OCI-LY1 (cell line): ENCODE results near the gene VCX2.

Experiments used
- H2AFZ ChIP-seq: fragments of 200-600 bp; sonication (generic), shearing (Covaris generic); 2 replicates; pipeline ENCODE4 v1.6.0; 2014; ENCODE audit warnings: antibody characterized with exemption, mild to moderate bottlenecking, low read length
- H3F3A ChIP-seq: fragments of 200-600 bp; sonication (generic), shearing (Covaris generic); 2 replicates; pipeline ENCODE4 v1.6.0; 2014; ENCODE audit warnings: mild to moderate bottlenecking, antibody characterized with exemption, low read length, moderate library complexity; ENCODE audit not compliant: insufficient read depth
- H3K27ac ChIP-seq: fragments of 200-600 bp; sonication (generic); 2 replicates; pipeline ENCODE4 v1.5.1; 2014; ENCODE audit warnings: low read length, mixed run types, mild to moderate bottlenecking, low read depth; ENCODE audit not compliant: poor library complexity, severe bottlenecking
- H3K27me3 ChIP-seq: fragments of 200-600 bp; sonication (generic); 2 replicates; pipeline ENCODE4 v1.6.0; 2014; ENCODE audit warnings: antibody characterized with exemption, mild to moderate bottlenecking, low read length, moderate library complexity; ENCODE audit not compliant: insufficient read depth
- H3K36me3 ChIP-seq: fragments of 200-600 bp; sonication (generic); 2 replicates; pipeline ENCODE4 v1.6.1; 2014; ENCODE audit warnings: mild to moderate bottlenecking, antibody characterized with exemption, low read length, moderate library complexity, mixed read lengths; ENCODE audit not compliant: insufficient read depth
- H3K4me1 ChIP-seq: fragments of 200-600 bp; sonication (generic); 2 replicates; pipeline ENCODE4 v1.5.1; 2014; ENCODE audit warnings: mild to moderate bottlenecking, low read length, moderate library complexity; ENCODE audit not compliant: insufficient read depth, severe bottlenecking
- H3K4me2 ChIP-seq: fragments of 200-600 bp; sonication (generic), shearing (Covaris generic); 2 replicates; pipeline ENCODE4 v1.6.1; 2014; ENCODE audit warnings: low read length
- H3K4me3 ChIP-seq: fragments of 200-600 bp; sonication (generic); 2 replicates; pipeline ENCODE4 v1.5.1; 2014; ENCODE audit warnings: low read length, low read depth, mild to moderate bottlenecking, mixed read lengths; ENCODE audit not compliant: poor library complexity, severe bottlenecking
- H3K79me2 ChIP-seq: fragments of 200-600 bp; shearing (Covaris generic); 2 replicates; pipeline ENCODE4 v1.6.1; 2016; ENCODE audit warnings: mixed run types, low read length, mixed read lengths; ENCODE audit not compliant: insufficient read depth
- H3K9ac ChIP-seq: fragments of 200-600 bp; sonication (generic), shearing (Covaris generic); 2 replicates; pipeline ENCODE4 v1.6.1; 2014; ENCODE audit warnings: mild to moderate bottlenecking, low read length, mixed read lengths
- H3K9me2 ChIP-seq: fragments of 200-600 bp; sonication (generic), shearing (Covaris generic); 2 replicates; pipeline ENCODE4 v1.6.1; 2014; ENCODE audit warnings: low read depth, mild to moderate bottlenecking, low read length, mixed read lengths
- H3K9me3 ChIP-seq: fragments of 200-600 bp; shearing (Covaris generic); 2 replicates; pipeline ENCODE4 v1.6.1; 2014; ENCODE audit warnings: low read length, mixed read lengths
- H4K20me1 ChIP-seq: fragments of 200-600 bp; sonication (generic), shearing (Covaris generic); 2 replicates; pipeline ENCODE4 v1.6.0; 2016; ENCODE audit warnings: mild to moderate bottlenecking, low read length; ENCODE audit not compliant: insufficient read depth
- EZH2 ChIP-seq: fragments of 200-600 bp; sonication (generic), shearing (Covaris generic); IDR thresholded peaks from 2 replicates; pipeline ENCODE4 v1.8.0; 2017; ENCODE audit warnings: borderline replicate concordance, mixed run types, mild to moderate bottlenecking, antibody characterized with exemption, low read length, moderate library complexity, mixed read lengths
- TF ChIP-seq, protein P1 (sequence below): fragments of 200-600 bp; sonication (generic), shearing (Covaris generic); IDR thresholded peaks from 2 replicates; pipeline ENCODE4 v1.5.1; 2017; ENCODE audit warnings: mild to moderate bottlenecking, antibody characterized with exemption, low read length, moderate library complexity, mixed read lengths

The VCX2 gene

DNA sequence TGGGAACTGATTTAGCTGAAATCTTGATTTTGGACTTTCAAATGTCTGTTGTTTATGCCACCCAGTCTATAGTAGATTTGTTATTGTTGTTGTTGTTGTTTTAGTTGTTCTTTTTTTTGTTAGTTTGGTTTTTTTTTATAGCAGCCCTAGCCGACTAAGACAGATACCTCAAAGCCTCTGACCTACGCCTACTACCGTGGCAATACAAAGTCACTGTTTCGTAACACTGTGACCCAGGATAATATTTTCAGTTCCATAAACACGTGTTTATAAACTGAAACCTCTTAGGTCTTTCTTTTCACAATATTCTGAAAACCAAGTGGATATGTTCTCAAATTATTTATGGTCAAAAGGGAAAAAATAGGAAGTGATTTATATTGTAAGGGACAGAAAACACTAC is 32.8 kb downstream of the VCX2 start:
- Histone ChIP-seq H3K9me2 (no peaks in the 10 kb centered on the region), H3K4me2 (no peak overlapping the region), H2AFZ (no peak overlapping the region), H4K20me1 (no peaks in the 10 kb centered on the region), H3K9me3 (no peaks in the 10 kb centered on the region), H3K9ac (no peak overlapping the region), H3K4me3 (no peak overlapping the region), H3K27ac (no peak overlapping the region), H3F3A (no peaks in the 10 kb centered on the region), H3K4me1 (no peaks in the 10 kb centered on the region), H3K79me2 (no peaks in the 10 kb centered on the region), H3K27me3 (no peaks in the 10 kb centered on the region), H3K36me3 (no peaks in the 10 kb centered on the region)
- TF ChIP-seq, protein P1, sequence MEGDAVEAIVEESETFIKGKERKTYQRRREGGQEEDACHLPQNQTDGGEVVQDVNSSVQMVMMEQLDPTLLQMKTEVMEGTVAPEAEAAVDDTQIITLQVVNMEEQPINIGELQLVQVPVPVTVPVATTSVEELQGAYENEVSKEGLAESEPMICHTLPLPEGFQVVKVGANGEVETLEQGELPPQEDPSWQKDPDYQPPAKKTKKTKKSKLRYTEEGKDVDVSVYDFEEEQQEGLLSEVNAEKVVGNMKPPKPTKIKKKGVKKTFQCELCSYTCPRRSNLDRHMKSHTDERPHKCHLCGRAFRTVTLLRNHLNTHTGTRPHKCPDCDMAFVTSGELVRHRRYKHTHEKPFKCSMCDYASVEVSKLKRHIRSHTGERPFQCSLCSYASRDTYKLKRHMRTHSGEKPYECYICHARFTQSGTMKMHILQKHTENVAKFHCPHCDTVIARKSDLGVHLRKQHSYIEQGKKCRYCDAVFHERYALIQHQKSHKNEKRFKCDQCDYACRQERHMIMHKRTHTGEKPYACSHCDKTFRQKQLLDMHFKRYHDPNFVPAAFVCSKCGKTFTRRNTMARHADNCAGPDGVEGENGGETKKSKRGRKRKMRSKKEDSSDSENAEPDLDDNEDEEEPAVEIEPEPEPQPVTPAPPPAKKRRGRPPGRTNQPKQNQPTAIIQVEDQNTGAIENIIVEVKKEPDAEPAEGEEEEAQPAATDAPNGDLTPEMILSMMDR, result no peak
- no peak for TF ChIP-seq EZH2

DNA sequence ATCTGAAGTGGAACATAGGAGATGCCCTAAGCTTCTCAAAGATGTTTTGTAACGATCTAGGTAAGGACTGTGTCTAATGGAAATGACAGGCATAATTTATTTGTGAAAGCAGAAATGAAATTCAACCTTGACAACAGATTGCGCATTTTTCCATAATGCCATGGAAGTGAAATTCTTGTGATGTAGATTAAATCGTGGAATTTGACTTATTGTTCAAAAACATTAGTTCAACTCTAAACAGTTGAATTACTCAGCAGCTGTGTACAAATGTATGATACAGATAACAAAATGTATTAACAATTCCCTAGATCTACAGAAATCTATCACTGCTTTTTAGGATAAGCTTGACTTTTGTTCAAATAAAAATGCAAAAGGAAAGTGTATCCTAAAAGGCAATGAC is 44.4 kb downstream of the VCX2 start:
- no peaks in the 10 kb centered on the region for H3K36me3 ChIP-seq
- H2AFZ ChIP-seq, result no peak overlapping the region
- H3K4me2 ChIP-seq, result no peak overlapping the region
- H3K79me2 ChIP-seq, result no peaks in the 10 kb centered on the region
- no peak overlapping the region for H3K27ac ChIP-seq
- no peaks in the 10 kb centered on the region for H3F3A ChIP-seq
- H3K27me3 ChIP-seq, result no peaks in the 10 kb centered on the region
- no peak overlapping the region for H3K9ac ChIP-seq
- no peaks in the 10 kb centered on the region for H4K20me1 ChIP-seq
- TF ChIP-seq, protein P1, result no peak
- TF ChIP-seq EZH2, result no peak
- H3K9me2 ChIP-seq, result no peaks in the 10 kb centered on the region
- no peaks in the 10 kb centered on the region for H3K4me1 ChIP-seq
- H3K9me3 ChIP-seq, result no peaks in the 10 kb centered on the region
- no peak overlapping the region for H3K4me3 ChIP-seq

DNA sequence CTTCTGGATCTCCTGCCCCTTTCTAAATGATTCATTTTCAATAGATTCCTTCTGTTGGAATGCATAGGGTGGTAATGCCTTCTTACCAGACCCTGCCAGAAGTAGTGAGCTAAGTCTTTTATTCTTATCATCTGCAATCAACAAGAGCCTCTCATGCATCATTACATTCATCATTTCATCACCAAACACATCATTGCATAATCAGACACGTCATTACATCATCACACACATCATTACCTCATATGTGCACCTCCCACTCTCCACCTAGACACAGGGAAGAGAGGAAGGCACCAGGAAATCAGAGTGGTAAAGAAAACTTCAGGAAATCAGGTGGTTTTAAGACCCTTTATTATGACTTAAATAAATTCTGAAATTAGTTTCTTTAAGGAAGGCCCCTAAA is 45.0 kb downstream of the VCX2 start:
- Histone ChIP-seq H2AFZ (no peak overlapping the region), H3K9me3 (no peaks in the 10 kb centered on the region), H3K27ac (no peak overlapping the region), H3K4me3 (no peak overlapping the region), H3K36me3 (no peaks in the 10 kb centered on the region), H3K4me2 (no peak overlapping the region), H3K27me3 (no peaks in the 10 kb centered on the region), H4K20me1 (no peaks in the 10 kb centered on the region), H3K4me1 (no peaks in the 10 kb centered on the region), H3K9ac (no peak overlapping the region), H3F3A (no peaks in the 10 kb centered on the region), H3K79me2 (no peaks in the 10 kb centered on the region), H3K9me2 (no peaks in the 10 kb centered on the region)
- TF ChIP-seq, protein P1, result no peak
- no peak for TF ChIP-seq EZH2
